GM10847 (cell line): ENCODE measurements around the gene PRODH2.

Experiments
- POLR2A ChIP-seq: IDR thresholded peaks from 2 replicates; pipeline ENCODE4 v1.6.1; 2011; ENCODE audit not compliant: insufficient read length; ENCODE audit errors: extremely low read depth

Gene PRODH2

DNA sequence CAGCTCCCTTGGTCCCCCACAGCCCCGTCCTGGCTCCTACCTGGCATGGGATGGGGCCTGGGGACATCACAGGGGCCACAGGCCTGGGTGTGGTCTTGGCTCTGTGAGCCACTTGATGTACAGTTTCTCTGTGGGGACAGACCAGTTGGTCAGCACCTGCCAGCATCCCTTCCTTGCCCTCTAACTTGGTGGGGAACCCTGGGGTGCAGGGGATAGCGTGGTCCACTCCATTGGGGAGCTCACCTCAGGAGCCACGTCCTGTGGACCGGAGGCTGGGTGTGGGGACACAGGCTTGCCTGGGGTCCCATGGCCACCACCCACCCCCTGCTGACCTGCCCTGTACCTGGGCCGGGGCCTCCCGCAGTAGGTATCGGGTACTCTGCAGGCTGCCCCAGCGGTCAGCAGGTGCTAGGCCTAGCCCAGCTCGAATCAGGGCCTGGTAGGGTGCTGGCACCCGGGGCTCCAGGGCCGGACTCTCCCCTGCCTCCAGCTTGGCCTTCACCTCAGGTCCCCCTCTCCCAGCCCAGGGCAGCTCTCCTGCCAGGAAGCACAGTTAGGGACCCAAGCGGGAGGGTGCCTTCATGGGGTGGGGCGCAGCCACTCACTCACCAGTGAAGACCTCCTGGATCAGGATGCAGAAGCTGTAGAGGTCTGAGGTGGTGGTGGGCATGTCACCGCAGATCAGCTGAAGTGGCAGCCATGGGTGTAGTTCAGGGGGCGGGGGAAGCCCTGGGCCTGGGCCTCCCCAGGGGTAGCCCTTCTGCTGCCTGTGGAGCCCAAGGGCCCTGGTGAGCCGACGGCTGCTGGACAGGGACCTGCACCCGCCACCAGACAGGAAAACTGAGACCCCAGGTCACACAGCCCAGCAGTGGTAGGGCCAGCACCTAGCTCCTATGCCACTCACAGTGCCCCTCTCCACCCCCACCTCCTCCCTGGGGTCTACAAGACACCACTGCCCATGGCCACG, 22.4 kb downstream of the PRODH2 start:
- TF ChIP-seq POLR2A = no peak

- TF ChIP-seq POLR2A = no peak
Measured at GRCh38 chr19:35789195-35789977, 23.3 kb downstream of the PRODH2 start.

GRCh38 chr19:35788205-35788960, 24.3 kb downstream of the PRODH2 start:
- no peak for TF ChIP-seq POLR2A

- no peak for TF ChIP-seq POLR2A
Measured at GRCh38 chr19:35787227-35787799, 25.3 kb downstream of the PRODH2 start.

GRCh38 chr19:35786299-35787160, 26.1 kb downstream of the PRODH2 start:
- no peak for TF ChIP-seq POLR2A

DNA sequence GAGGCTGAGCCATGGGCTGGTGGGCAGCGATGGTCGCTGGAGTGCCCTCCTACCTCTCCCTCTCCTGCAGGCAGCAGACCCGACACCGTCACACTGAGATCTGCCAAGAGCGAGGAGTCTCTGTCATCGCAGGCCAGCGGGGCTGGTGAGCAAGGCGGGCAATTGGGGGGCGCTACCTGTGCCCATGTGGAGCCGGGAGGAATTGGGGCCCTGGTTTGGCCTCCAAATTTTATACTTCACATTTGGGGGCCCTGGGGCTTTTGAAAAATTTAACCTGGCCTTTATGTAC, 27.4 kb downstream of the PRODH2 start:
- no peak for TF ChIP-seq POLR2A

GRCh38 chr19:35784503-35785338, 27.9 kb downstream of the PRODH2 start:
- no peak for TF ChIP-seq POLR2A

- no peak for TF ChIP-seq POLR2A
Measured at GRCh38 chr19:35783469-35784434, 28.9 kb downstream of the PRODH2 start.

GRCh38 chr19:35782589-35782988, 30.1 kb downstream of the PRODH2 start:
- no peak for TF ChIP-seq POLR2A

GRCh38 chr19:35781650-35782049, 31.0 kb downstream of the PRODH2 start:
- no peak for TF ChIP-seq POLR2A

DNA sequence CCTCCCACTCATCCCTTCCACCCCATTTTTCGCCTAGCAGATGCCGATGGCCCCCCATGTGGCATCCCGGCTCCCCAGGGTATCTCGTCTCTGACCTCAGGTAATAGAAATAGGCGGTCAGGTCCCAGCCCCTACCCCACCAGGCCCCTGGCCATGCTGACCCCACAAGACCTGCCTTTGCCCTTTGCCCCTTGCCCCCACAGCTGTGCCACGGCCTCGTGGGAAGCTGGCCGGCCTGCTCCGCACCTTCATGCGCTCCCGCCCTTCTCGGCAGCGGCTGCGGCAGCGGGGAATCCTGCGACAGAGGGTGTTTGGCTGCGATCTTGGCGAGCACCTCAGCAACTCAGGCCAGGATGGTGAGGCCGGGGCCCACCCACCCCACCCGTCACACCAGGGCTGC, 31.9 kb downstream of the PRODH2 start:
- TF ChIP-seq POLR2A = no peak

GRCh38 chr19:35780058-35780457, 32.6 kb downstream of the PRODH2 start:
- TF ChIP-seq POLR2A = no peak
